HG02571 (cell line): ENCODE data around the gene ANO4.

Experiments
- ATAC-seq: cut with Tn5 transposase; IDR thresholded peaks from one replicate; pipeline ENCODE4 v1.9.1; 2021; ENCODE audit warnings: mild to moderate bottlenecking, moderate library complexity; ENCODE audit not compliant: unreplicated experiment

The ANO4 gene

DNA sequence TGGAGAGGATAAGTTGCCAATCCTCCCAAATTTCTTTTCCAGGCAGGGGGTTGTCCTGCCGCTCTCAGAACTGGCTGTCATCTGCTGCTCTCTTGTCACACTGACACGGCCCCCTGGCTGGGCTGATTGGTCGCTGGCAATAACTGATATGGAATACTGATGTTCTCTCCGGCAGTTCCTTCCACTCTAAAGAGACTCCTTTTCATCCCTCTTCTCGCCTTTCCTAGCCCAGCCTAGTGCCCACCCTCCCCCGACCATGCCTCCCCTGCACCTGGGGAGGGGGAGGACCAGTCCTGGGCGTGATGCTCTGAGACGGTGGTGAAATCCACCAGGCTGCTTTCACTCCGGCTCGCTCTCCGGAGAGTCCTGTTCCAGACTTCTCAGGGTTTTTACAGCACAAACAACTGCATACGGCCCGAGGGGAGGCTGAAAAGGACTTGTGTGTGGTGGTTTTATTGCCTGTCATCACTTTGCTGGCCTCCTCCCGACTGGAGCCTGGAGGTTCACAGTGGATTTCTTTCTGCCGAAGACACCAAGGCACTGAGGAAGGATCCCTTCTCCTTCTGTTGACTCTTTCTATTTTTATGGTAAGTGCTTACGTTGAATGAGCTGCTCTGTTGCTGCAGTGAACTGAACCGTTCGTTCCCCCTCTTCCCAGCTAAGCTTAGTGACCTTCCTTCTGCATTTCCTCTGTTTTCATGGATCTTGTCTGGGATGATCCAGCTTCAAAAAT lies at the start of gene ANO4:
TSS of gene ANO4 (plus strand) at position 336 of the 733 bp plus-strand sequence. CDS start 107,010 bp downstream, outside the sequence.
- no peak for ATAC-seq

DNA sequence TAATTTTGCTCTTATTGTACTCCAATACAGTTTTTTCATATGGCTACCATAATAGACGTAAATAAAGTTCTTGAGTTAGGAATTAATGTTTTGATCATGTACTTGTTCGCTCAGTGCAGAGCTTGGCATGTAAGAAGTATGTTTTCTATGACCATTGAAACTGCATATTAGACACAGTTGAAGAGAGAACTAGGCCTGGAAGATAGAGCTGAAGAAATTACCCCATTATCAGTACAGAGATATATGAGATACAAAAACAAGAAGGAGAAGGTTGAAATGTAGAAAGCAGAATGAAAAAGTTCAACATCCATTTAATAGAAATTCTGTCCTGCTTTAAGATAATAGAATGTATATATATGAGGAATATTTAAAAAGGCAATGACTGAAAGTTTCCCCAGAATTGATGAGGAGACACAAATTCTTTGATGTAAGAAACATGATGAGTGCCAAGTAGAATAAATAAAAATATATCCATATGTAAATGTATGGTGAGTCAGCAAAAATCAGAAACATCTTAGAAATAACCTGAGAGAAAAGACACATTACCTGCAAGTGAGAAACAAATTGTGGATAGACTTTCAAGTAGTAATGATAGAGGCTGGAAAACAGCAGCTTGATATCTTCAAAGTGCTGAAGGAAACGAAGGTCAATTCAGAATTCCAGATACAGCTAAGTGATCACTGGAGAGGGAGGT lies 49.1 kb upstream of the ANO4 start:
- ATAC-seq: no peak

DNA sequence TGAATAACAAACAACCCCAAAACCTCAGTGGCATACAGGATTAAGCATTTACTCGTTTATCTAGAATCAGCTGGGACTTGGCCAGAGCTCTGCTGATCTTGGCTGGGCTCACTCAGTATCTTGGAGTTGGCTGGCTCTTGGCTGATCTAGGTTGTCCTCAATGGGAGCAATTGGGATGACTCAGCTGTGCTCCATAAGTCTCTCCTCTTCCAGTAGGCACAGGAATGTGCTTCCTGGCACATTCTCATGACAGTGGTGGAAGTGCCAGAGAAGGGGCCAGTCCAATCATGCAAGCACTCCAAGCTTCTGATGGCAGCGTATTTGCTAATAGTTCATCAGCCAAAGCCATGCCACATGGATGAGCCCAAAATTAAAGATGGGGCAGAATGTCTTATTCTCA lies 41.7 kb upstream of the ANO4 start:
- no peak for ATAC-seq

DNA sequence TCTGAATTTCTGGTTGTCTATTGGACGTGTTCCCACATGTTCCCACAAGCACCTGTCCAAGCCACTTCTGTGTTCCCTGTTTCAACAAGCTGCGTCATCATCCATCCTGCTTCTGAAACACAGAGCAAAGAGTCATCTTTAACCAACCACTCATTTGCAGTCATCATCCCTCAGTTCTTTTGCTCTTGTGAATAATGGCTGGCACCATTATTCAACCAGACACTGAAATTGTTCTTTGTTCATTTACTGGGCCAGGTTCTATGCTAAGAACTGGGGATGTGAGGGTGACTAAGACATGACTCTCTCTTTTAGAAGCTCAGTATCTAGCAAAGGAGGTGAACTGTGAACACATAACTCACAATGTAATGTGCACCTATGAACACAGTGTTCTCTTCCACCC lies 40.7 kb upstream of the ANO4 start:
- ATAC-seq: no peak

DNA sequence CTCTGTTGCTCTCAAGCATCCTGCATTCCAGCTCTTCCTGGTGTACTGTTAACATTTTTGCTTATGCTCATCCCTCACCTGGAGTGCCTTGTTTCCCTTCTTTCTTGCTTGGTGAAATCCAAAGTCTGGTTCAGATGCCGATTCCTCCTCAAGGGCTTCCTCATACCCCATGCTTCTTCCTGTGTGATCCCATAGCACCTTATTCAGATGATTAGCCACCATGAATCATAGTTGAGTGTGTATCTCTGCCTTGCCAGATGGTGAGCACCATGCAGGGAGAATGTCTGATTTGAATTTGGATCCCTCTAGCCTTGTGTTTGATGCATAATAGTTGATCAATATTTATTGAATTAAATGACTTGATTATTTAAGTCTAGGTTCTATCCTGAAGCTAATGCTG lies 39.4 kb upstream of the ANO4 start:
- no peak for ATAC-seq

DNA sequence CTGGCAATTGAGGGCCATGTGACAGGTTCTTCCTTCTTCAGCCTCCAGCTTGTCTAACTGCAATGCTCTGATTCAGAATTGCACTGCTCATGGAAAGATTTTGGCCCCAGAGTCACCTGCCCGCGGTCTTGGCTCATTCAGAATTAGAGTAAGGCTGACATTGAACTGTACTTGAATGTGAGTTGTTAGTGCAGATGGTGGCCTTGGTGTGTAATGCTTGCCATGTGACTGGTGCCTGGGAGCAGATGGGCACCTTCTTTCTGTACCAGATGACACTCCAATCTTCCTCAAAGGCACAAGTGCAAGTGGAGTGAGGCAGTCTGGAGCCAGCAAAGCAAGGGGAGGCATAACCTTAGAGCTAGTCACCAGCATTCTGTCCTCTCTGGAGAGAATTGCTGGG lies 36.5 kb upstream of the ANO4 start:
- no peak for ATAC-seq

DNA sequence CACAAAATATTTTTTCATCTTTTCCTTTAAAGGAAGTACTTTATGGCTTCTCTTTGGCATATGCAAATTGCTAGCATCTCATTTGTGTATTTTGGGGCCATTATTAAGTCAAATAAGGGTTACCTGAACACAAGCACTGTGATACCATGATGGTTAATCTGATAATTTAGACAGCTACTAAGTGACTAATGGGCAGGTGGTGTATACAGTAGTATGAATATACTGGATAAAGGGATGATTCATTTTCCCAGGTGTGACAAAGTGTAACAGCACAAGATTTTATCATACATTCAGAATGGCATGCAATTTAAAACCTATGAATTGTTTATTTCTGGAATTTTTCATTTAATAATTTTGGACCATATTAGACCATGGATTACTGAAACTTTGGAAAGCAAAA lies 27.2 kb upstream of the ANO4 start:
- no peak for ATAC-seq

DNA sequence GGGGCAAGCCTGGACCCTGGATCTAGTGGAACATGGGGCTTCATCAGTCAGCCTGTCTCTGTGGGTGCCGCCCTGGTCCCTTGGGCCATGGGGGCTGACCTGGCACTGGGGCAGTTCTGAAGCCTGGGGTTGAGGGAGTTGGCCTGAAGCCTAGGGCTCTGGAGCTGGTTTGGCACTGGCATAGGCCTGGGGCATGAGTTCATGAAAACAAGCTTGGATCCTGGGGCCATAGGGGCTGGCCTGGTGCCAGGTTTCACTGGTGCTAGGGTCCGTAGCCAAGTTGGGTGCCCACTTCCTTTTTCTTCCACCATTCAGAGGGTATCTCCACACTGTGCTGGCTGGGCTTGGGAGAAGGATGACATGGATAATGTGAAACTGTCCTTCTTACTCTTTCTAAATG lies 26.6 kb upstream of the ANO4 start:
- ATAC-seq: no peak

DNA sequence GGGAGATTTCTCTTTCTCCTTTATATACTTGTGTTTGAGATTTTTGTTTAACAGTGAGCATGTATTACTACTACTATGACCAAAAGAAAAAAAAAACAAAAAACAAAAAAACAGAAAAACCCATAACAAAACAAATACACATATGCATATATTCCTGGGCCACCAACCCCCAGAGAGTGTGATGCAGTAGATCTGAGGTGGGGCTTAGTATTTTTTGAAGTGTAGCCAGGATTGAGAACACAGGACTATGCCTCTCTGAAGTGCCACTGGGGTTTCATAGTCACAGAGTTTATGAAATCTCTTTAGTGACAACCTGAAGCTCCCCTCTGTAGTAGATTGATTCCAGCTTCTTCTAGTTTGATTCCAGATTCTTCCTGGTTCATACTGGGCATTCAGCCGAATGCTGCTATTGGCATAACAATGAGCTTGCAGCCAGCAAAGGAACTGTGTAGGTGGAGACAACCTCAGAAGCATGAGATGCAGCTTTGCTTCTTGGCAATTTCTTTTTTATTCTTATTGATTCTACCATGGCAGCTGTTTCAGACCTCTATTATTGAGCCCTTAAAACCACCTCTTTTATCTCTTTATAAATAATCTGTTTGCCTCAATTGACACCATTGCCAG lies 15.5 kb upstream of the ANO4 start:
- ATAC-seq: no peak

DNA sequence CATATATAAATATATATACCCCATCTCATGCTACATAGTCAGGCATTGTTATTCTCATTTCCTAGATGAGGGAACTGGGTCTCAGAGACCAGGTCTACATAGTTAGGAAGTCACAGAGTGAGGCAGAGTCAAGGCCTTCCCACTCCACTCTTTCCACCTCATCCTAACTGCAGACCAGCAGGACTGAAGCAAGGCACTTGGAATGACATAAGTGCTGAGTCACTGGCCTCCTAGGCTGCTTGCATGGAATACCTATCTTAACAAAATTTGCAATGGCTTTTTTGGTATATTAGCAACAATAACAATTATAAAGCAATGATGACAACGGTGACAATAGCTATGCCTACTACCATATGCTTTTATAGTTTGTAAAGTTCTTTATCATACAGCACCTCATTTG lies 5.4 kb upstream of the ANO4 start:
- ATAC-seq: no peak

DNA sequence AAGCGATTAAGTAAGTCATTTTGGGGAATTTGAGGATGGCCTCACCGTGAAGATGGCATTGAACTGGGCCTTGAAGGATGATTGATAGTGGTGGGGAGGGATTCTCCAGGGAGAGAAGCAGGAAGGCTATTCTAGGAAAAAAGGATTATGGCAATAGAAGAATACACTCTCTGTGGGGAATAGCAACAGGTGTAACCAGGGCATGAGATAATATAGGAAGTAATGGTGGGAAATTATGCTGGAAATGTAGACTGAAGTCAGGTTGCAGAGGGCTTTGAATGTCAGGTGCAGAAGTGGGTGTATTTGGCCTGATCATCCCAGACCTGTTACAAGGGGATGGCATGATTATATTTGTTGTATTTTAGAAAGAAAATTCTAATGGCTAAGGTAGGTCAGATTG lies 4.6 kb upstream of the ANO4 start:
- ATAC-seq: no peak

DNA sequence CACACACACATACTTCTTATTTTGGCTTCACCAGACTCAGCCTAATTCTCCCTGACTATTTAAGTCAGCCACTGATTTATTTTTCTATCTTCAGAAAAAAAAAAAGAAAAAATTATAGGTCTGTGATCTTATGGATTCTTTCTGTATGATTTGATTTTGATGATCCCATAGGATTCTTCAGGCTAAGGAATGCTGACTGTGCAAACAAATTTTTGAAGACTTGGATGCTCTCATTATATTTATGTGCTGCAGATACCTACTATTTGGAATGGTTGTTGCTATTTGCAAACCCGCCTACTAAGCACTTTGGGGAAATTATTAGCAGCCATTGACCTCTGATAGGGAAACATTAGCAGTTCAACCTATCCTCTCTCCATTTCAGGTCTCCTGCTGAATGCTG lies 4.0 kb upstream of the ANO4 start:
- ATAC-seq: no peak

DNA sequence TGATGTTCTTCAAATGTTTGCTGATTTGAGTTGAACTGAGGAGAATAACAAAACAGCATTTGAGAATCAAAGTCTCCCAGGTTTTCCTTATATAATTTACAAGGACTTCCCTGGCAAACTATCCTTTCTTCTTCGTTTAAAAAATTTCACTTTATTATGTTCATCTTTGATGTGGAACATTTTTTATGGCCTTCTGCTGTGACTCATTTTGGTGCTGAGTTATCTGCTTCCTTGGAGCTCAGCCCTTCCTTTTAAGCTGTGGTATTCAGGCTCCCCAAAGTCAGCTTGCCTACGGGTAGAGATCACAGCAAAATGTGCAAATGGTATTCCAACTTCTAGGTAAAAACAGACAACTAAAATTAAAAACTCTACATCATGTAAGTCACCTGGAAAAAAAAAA lies 1.4 kb upstream of the ANO4 start:
- no peak for ATAC-seq

DNA sequence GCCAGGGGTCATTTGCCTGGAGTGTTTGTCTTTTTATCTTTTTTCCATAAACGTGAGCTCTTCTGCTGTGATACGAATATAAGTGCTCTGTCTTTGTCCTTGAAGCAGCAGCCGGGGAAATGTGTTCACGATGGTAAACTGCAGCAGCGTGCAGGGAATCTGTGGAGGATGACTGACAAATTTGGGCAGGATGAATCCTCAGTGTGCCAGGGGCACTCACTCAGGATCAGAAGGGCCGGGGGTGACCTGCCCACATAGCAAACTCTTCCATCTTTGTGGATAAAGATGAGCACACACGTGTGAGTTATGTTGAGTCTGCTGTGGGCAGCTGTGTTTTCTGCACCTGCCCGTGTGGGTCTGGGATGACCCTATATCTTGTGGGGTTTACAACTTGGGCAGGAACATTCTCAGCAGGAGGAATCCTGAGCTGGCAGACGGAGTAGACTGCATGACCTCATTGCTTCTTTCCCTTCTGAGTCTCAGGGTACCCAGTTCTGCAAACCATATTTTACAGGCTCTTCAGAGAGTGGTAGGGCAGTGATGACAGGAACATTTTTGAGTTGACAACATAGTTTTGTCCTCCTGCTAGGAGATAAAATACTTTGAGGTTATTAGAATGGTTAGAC lies 711 bp downstream of the ANO4 start:
- no peak for ATAC-seq

DNA sequence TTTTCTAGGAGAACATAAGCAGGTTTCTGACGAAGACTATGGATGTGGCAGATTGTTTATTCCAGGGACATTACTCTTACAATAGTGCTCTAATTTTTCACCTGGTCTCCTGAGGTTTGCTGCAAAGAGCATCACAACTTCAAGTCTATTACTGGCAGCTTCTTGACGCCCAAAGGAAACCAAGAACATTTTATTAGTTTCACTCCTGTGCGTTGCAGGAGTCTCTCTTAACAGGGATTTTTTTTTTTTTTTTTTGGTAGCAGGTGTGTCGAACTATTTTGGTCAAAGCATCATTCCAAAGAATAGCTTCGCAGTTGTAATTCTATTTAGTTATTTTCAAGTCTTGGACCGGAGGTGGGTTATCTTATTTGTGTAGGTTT lies 1.2 kb downstream of the ANO4 start:
- no peak for ATAC-seq

DNA sequence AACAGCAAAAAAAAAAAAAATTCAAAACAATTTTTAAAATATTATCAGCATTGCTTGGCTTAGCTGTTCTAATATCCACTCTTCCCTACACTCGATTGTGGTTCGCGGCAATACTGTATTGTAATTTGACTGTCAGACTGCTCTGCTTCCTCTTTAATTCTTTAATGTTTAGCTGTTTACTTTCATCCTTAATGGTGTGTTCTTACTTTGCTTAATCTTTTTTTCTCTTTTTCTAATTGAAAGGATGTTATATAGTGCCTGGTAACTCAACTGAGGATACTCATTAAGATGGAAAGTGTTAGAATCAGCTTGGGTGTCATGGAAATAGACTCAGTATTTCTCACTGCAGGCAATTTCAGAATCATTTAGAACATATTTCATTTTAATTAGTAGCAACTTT lies 2.0 kb downstream of the ANO4 start:
- no peak for ATAC-seq

DNA sequence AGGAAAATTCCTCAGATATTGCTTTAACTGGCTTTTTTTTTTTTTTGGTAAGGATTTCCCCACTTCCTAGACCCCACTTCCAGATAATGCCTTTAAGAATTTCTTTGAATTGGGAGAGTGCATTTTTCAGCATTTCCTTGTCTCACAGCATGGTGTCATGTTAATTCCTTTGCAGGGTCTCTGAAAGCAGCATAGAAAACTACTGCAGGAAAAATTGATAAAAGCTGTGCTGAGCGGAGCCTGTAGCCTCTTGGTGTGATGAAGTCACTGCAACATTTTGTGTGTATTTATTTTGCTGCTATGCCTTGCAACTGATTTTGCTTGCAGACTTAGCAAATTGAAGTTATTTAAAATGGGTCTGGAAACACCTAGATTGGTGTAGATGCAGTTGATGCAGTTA lies 2.7 kb downstream of the ANO4 start:
- no peak for ATAC-seq

DNA sequence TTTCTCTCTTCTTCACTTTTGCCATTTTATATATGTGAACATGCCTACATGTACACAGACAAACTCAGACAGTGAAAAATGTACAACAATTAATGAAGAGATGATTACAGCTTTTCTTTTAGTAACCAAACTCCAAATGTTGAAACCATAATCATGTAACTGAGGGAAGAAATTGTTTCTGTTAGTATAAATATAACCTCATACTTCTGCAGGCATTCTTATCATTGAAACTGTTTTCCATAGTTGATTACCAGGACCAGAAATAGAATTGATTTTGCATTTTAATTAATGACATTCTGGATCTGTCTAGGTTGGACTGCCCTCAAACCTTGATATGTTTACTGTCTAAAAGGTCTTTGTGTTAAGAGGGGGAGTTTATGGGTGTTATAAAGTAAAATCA lies 3.2 kb downstream of the ANO4 start:
- ATAC-seq: no peak

DNA sequence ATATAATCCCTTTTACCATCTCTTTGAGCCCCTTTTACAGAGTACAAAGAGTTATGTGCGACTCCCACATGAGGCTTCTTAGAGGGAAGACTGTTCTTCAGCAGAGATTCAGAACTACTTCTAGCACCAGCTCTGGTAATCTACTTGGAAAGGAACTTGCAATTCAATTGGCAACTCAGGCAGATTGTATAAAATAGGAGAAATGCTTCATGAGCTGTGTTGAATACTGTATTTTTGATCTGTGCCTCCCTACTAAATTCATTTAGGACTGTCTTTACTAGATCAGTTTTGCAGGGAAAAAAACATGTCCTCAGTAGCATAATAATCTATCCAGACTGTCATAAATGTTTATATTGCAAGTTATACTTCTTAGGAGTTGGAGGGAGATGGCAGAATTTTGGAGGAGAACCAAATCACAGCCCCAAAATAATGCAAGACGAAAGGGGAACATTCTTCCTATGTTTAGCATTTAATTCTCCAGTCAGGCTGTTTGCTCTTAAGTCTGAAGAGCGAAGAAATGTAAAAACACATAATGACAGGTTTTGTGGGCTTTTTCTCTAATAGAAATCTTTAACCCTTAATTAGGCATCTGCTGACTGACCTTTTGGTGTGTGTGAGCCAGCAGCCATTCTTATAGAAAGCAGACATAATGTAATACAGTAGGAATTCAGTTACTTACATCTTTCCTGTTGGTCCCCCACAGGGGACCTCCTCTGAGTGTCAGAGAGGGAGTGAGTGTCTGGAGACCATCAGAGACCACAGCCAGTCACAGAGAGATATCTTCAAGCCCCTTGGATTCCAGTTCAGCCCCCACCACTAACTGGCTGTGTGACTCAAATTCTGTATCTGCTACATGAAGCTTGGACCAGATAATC lies 3.9 kb downstream of the ANO4 start:
- ATAC-seq: no peak

DNA sequence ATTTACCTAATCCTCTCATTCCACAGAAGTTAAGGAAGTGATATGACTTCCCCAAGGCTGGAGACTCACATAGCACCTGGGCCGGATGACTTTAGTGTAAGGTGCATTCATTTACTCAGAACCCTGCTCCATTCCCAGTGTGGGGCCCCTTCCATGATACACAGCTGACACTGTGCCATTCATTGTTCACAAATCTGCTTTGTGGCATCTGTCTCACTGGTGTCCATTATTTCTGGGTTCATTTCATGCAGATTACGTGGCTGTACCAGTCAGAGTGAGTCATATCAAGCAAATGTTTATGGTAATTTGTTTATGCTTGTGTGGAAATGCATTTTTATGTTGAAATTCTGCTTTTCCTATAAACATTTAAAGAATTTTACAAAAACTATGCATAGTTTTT lies 5.2 kb downstream of the ANO4 start:
- ATAC-seq: no peak

DNA sequence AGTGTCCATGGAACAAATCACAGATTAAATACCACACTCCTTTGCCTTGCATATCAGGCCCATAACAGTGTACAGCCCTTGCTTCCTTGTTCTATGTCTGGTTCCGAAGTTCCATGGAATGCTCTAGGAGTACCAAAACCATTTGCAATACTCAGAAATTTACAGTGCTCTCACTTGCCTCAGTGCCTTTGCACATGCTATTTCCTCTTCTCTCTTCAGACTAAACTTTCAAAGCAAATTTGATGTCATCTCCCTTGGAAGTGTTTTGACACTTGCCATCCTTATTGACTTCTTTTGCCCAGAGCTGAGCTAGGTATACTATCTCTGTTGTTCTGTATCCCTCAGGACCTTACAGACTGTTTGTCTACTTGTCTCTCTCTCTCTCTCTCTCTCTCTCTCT lies 6.1 kb downstream of the ANO4 start:
- ATAC-seq: no peak
